Endothelial cell of umbilical vein (primary cell): ENCODE results near the gene THSD4. TPM values are rescaled to one million over a fixed set of nuclear protein-coding genes. Genes with fewer than 3 reads are reported as not detected.

Source experiments
- BruUV-seq: library from RNA; stranded (reverse); fragments of 400-500 nt; replicated peaks from 2 replicates; lab custom pipeline; 2021; lab: Mats Ljungman, UMichigan
- CTCF ChIA-PET: fragments of 300-600, 350-600 bp; sonication (Branson Sonifier 250); formaldehyde crosslinking; loops from one replicate; lab custom pipeline; 2021; ENCODE audit warnings: antibody characterized with exemption, inconsistent platforms; lab: Charles Lee
- POLR2A ChIA-PET: fragments of 300-600, 350-600 bp; sonication (Branson Sonifier 250); formaldehyde crosslinking; loops from one replicate; lab custom pipeline; 2021; ENCODE audit warnings: antibody characterized with exemption, inconsistent platforms; lab: Charles Lee
- DNase-seq: peaks from one replicate; pipeline ENCODE4 v3.0.0-alpha.2; 2011; ENCODE audit warnings: low read depth, low spot score
- FAIRE-seq: peaks from 2 replicates; lab custom pipeline; 2011; peaks lifted over from hg19 to GRCh38; lab: Jason Lieb, UNC
- H2AFZ ChIP-seq: 2 replicates; pipeline ENCODE4 v1.6.0; 2012; ENCODE audit warnings: low read depth, low read length, control low read depth, inconsistent platforms
- H3K27ac ChIP-seq: 2 replicates; pipeline ENCODE4 v1.5.1; 2011; ENCODE audit warnings: low read depth, mild to moderate bottlenecking, control low read depth, low read length, moderate library complexity; ENCODE audit not compliant: insufficient read depth
- H3K27me3 ChIP-seq, 2 experiments: 2 replicates each; pipeline versions ENCODE4 v1.6.0 to v1.6.1; 2011; ENCODE audit warnings: low read length in 2 of 2, mixed read lengths in 1 of 2; ENCODE audit not compliant: control insufficient read depth in 2 of 2, insufficient read depth in 2 of 2
- H3K36me3 ChIP-seq, 2 experiments: 2 replicates in 1 of 2; 3 replicates in 1 of 2; pipeline ENCODE4 v1.5.1; 2011; ENCODE audit warnings: low read length in 2 of 2, mild to moderate bottlenecking in 1 of 2, moderate library complexity in 1 of 2; ENCODE audit not compliant: control insufficient read depth in 2 of 2, insufficient read depth in 2 of 2; ENCODE audit errors: extremely low read depth in 1 of 2
- H3K4me1 ChIP-seq: 3 replicates; pipeline ENCODE4 v1.5.1; 2011; ENCODE audit warnings: mild to moderate bottlenecking, low read length; ENCODE audit not compliant: control insufficient read depth, insufficient read depth; ENCODE audit errors: extremely low read depth
- H3K4me2 ChIP-seq: 2 replicates; pipeline ENCODE4 v1.6.1; 2011; ENCODE audit warnings: low read length, control low read depth, mixed read lengths; ENCODE audit not compliant: insufficient read depth
- H3K4me3 ChIP-seq, 3 experiments: fragments of 200-600 bp in 1 of 3; sonication (generic), shearing (Covaris generic) in 1 of 3; replicated peaks in 1 of 3; 2 replicates each; pipeline ENCODE4 v1.5.1; 2011 to 2016; ENCODE audit warnings: control low read depth in 3 of 3, low read length in 3 of 3, mild to moderate bottlenecking in 2 of 3, inconsistent platforms in 1 of 3, low read depth in 1 of 3, moderate library complexity in 1 of 3; ENCODE audit not compliant: insufficient read depth in 1 of 3
- H3K79me2 ChIP-seq: 2 replicates; pipeline ENCODE4 v1.6.0; 2012; ENCODE audit warnings: low read length, inconsistent platforms; ENCODE audit not compliant: control insufficient read depth, insufficient read depth
- H3K9ac ChIP-seq: replicated peaks from 2 replicates; pipeline ENCODE3; 2011; ENCODE audit warnings: low read length, control low read depth; ENCODE audit not compliant: insufficient read depth; ENCODE audit errors: extremely low read depth
- H3K9me1 ChIP-seq: replicated peaks from 3 replicates; pipeline ENCODE4 v1.6.0; 2011; ENCODE audit warnings: mild to moderate bottlenecking, low read length; ENCODE audit not compliant: control insufficient read depth, insufficient read depth; ENCODE audit errors: extremely low read depth
- H3K9me3 ChIP-seq: replicated peaks from 2 replicates; pipeline ENCODE4 v1.5.1; 2012; ENCODE audit warnings: low read length, inconsistent platforms; ENCODE audit not compliant: control insufficient read depth, insufficient read depth
- H4K20me1 ChIP-seq: replicated peaks from 2 replicates; pipeline ENCODE3; 2011; ENCODE audit warnings: mild to moderate bottlenecking, low read length; ENCODE audit not compliant: control insufficient read depth, insufficient read depth; ENCODE audit errors: extremely low read depth
- EZH2 ChIP-seq: IDR thresholded peaks from 2 replicates; pipeline ENCODE4 v1.6.1; 2012; ENCODE audit warnings: borderline replicate concordance, low read depth, mild to moderate bottlenecking, moderate library complexity, low read length, inconsistent platforms; ENCODE audit not compliant: severe bottlenecking
- FOS ChIP-seq: IDR thresholded peaks from 2 replicates; pipeline ENCODE4 v1.6.1; 2011; ENCODE audit warnings: mild to moderate bottlenecking, low read length, moderate library complexity, borderline replicate concordance; ENCODE audit not compliant: insufficient read depth
- GATA2 ChIP-seq: IDR thresholded peaks from 2 replicates; pipeline ENCODE4 v1.7.0; 2011; ENCODE audit warnings: low read depth, mild to moderate bottlenecking, moderate library complexity, mixed read lengths, low read length; ENCODE audit not compliant: insufficient read length, insufficient read depth
- JUN ChIP-seq: IDR thresholded peaks from 2 replicates; pipeline ENCODE4 v1.6.1; 2011; ENCODE audit warnings: borderline replicate concordance, low read depth; ENCODE audit not compliant: insufficient read length, insufficient read depth
- MYC ChIP-seq: IDR thresholded peaks from one replicate; pipeline ENCODE4 v1.6.1; 2011; ENCODE audit warnings: mild to moderate bottlenecking, low read depth, low read length
- POLR2A ChIP-seq: IDR thresholded peaks from 2 replicates; pipeline ENCODE4 v1.6.1; 2012; ENCODE audit warnings: low read depth, mild to moderate bottlenecking, control low read depth, low read length
- POLR2AphosphoS5 ChIP-seq: IDR thresholded peaks from 2 replicates; pipeline ENCODE4 v1.6.1; 2012; ENCODE audit warnings: low read depth, mild to moderate bottlenecking, control low read depth, low read length, moderate library complexity; ENCODE audit not compliant: insufficient read depth
- dilution Hi-C: fragments of 300-500 bp; cut with MboI; formaldehyde crosslinking; loops from one replicate; pipeline ENCODE4 v1.15.0; 2019; ENCODE audit warnings: low sequenced_read_pairs; ENCODE audit not compliant: extremely low pct_ligation_motif_present
- intact Hi-C: fragments of 100-400 bp; cut with micrococcal nuclease; formaldehyde crosslinking; loops from one replicate; pipeline ENCODE4 v1.10.0; 2022
- polyA plus RNA-seq, 4 experiments: library from polyadenylated mRNA; depleted of rRNA in 3 of 4; stranded (reverse) in 3 of 4; unstranded in 1 of 4; fragments of >200 nt; gene quantifications; 2 replicates each; pipeline versions ENCODE4 v1.2.1 to v1.2.3, GENCODE V29; 2011 to 2012; ENCODE audit warnings: missing spikeins in 1 of 4
- total RNA-seq: library from RNA; stranded (reverse); gene quantifications from 2 replicates; pipeline ENCODE4 v1.2.3, GENCODE V29; 2021
- TF ChIP-seq, protein P1 (sequence below): IDR thresholded peaks from 2 replicates; pipeline ENCODE4 v1.6.1; 2011; ENCODE audit not compliant: insufficient read depth, insufficient read length
- TF ChIP-seq, protein P2 (sequence below), 2 donors: IDR thresholded peaks; 1 replicate in 1 of 2; 2 replicates in 1 of 2; pipeline ENCODE4 v1.5.1; 2011; ENCODE audit warnings: low read length in 2 of 2, mild to moderate bottlenecking in 2 of 2, moderate library complexity in 2 of 2, control low read depth in 1 of 2, inconsistent platforms in 1 of 2, low read depth in 1 of 2; ENCODE audit not compliant: insufficient read depth in 1 of 2; ENCODE audit errors: extremely low read depth in 1 of 2

Gene THSD4
- total and polyA plus RNA-seq, 2 donors (not counting 3 experiments of a cell fraction or from before 2014, with no cell fraction given) = 9.9 to 25.4 TPM

DNA sequence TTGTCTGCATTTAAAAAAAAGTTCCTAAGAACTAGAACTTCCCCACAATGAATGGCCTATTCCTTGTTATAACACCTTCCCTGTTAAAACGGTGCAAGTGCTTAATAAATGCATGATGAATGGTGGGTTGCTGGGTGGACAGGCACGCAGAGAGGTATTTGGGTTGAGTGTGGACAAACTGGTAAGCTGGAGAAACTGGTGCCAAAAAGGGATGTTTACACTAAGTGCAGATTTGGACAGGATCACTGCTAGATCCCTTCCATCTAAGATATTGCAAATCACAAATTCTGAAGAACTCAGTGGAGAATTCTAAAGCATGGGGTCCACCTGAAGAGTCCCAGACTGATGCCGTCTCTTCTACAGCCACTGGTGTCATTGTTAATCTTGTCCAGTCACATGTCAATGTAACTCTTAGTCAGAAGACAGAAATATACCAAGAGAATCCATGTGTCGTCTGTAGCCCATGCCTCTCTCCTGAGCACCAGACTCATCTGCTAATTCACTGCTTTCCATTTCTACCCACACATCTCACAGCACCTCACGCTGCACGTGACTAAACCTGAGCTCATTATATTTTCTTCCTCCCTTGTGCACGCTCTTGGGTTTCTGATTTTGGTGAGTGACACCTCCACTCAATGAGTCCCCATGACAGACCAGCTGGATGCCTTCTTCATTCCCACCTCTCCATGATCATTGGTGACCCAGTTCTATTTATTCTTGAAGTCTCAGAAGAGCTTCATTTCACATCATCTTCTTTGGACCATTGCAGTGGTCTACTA, 328.9 kb downstream of the THSD4 start:
- H2AFZ ChIP-seq = no peak overlapping the region
- no peaks in the 10 kb centered on the region for H3K9me1 ChIP-seq
- no TSS peak for BruUV-seq
- ChIA-PET POLR2A (no interaction called here), CTCF (interaction anchor here (0.6 to 3.6 kb wide), 18 partner anchors 57 to 552 kb away, joined by 3 to 33 read pairs (median 4); partner anchors contain the start of genes LRRC49, THAP10 and THSD4)
- FAIRE-seq (no peak), DNase-seq (no peak)
- H3K79me2 ChIP-seq = no peaks in the 10 kb centered on the region
- no peaks in the 10 kb centered on the region for H4K20me1 ChIP-seq
- dilution Hi-C loops (no loop called here), intact Hi-C loops (loop anchor here (5.0 kb wide), 1 partner anchor 617 kb away; no protein-coding TSS in a partner anchor)
- no peaks in the 10 kb centered on the region for H3K9me3 ChIP-seq
- H3K4me3 ChIP-seq = no peak overlapping the region
- H3K9ac ChIP-seq = no peak overlapping the region
- H3K27me3 ChIP-seq = no peaks in the 10 kb centered on the region
- no peak overlapping the region for H3K4me2 ChIP-seq
- no peaks in the 10 kb centered on the region for H3K36me3 ChIP-seq
- H3K4me1 ChIP-seq = peaks cover 21% of the 10 kb centered on the region
- TF ChIP-seq GATA2 (no peak), FOS (no peak), POLR2AphosphoS5 (no peak), POLR2A (no peak), JUN (no peak), MYC (no peak), EZH2 (no peak)
- TF ChIP-seq, protein P1, sequence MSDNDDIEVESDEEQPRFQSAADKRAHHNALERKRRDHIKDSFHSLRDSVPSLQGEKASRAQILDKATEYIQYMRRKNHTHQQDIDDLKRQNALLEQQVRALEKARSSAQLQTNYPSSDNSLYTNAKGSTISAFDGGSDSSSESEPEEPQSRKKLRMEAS = no peak
- TF ChIP-seq, protein P2, sequence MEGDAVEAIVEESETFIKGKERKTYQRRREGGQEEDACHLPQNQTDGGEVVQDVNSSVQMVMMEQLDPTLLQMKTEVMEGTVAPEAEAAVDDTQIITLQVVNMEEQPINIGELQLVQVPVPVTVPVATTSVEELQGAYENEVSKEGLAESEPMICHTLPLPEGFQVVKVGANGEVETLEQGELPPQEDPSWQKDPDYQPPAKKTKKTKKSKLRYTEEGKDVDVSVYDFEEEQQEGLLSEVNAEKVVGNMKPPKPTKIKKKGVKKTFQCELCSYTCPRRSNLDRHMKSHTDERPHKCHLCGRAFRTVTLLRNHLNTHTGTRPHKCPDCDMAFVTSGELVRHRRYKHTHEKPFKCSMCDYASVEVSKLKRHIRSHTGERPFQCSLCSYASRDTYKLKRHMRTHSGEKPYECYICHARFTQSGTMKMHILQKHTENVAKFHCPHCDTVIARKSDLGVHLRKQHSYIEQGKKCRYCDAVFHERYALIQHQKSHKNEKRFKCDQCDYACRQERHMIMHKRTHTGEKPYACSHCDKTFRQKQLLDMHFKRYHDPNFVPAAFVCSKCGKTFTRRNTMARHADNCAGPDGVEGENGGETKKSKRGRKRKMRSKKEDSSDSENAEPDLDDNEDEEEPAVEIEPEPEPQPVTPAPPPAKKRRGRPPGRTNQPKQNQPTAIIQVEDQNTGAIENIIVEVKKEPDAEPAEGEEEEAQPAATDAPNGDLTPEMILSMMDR (IDR thresholded peaks at IDR 0.05; ENCODE audit: extremely low read depth in 1 of 2, insufficient read depth in 1 of 2, low read depth in 1 of 2, low read length in 2 of 2) = no peak
- H3K27ac ChIP-seq = no peak overlapping the region
